AG09309 (cell line): Measurements from ENCODE around the gene PPP1R2C.

Experiments
- DNase-seq: peaks from one replicate; pipeline ENCODE4 v3.0.0-alpha.2; 2010; ENCODE audit warnings: low read depth
- H3K4me3 ChIP-seq: 2 replicates; pipeline ENCODE4 v1.5.1; 2011; ENCODE audit warnings: mild to moderate bottlenecking, low read depth, low read length, moderate library complexity; ENCODE audit not compliant: control insufficient read depth
- TF ChIP-seq, protein P1 (sequence below): IDR thresholded peaks from 2 replicates; pipeline ENCODE4 v1.5.1; 2011; ENCODE audit warnings: mild to moderate bottlenecking, low read depth, low read length, inconsistent platforms; ENCODE audit not compliant: insufficient read depth, control insufficient read depth; ENCODE audit errors: missing control alignments

Gene PPP1R2C

DNA sequence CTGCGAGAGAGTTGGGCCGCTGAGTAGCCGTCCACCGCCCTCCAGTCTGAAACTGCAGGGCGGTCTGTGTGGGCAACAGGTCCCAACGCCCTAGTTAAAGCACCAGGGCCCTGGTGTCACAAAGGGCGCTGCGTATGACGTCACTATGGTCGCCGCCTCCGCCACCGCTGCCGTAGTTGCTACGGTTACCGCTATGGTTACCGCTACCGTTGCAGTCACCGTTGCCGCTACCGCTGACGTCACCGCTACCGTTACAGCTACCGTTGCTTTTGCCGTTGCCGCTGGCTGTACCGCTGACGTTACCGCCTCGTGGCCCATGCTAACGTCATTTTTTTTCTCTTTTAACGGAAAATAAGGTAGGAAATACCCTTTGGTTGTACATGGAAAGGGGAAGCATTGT lies at the start of gene PPP1R2C:
Gene PPP1R2C, minus strand, starts transcription at position 68 of the 400 bp plus-strand sequence. CDS start 84 bp downstream, outside the sequence.
- no peak for DNase-seq
- H3K4me3 ChIP-seq = no peak within 1 kb of the TSS
- TF ChIP-seq, protein P1, sequence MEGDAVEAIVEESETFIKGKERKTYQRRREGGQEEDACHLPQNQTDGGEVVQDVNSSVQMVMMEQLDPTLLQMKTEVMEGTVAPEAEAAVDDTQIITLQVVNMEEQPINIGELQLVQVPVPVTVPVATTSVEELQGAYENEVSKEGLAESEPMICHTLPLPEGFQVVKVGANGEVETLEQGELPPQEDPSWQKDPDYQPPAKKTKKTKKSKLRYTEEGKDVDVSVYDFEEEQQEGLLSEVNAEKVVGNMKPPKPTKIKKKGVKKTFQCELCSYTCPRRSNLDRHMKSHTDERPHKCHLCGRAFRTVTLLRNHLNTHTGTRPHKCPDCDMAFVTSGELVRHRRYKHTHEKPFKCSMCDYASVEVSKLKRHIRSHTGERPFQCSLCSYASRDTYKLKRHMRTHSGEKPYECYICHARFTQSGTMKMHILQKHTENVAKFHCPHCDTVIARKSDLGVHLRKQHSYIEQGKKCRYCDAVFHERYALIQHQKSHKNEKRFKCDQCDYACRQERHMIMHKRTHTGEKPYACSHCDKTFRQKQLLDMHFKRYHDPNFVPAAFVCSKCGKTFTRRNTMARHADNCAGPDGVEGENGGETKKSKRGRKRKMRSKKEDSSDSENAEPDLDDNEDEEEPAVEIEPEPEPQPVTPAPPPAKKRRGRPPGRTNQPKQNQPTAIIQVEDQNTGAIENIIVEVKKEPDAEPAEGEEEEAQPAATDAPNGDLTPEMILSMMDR = no peak

DNA sequence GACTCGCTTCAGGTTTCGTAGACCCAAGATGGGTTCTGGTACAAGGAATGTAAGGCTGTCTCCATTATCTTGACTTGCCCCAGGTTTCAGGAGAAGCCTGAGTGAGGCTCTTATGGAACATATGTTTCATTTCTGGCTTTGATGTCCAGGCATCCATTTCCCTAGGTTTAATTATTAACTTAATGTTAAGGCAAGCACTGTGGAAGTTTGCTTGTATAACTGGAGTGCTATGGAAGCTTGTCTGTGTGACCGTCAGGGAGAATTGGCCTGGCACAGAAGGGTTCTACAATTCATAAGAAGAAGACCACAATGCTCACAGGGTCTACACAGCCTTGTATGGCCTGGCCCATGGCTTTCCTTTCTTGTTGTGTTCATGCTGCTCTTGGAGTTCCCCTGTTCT lies 47.2 kb upstream of the PPP1R2C start:
- H3K4me3 ChIP-seq = no peak overlapping the region
- no peak for DNase-seq
- TF ChIP-seq, protein P1 = no peak

DNA sequence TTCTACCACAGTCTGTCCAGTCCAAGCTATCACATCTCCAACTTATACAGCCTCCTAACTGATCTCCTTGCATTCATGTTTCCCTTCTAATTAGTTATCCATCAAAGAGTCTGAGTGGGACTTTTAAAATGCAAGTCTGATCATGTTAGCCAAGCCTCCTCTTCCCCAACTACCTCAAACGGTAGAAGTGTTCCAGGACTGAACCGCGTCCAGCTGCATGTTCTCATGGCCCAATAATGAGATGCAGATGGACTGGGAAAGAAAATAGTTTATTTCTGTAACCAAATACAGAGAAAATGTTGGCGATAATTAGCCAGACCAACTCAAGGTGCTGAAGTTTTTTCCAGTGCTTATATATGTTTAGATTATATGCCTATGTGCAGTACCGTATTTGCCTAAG lies 46.6 kb upstream of the PPP1R2C start:
- no peak for DNase-seq
- TF ChIP-seq, protein P1 = no peak

GRCh38 chrX:42823443-42823842 lies 45.5 kb upstream of the PPP1R2C start:
- TF ChIP-seq, protein P1 = no peak
- no peak overlapping the region for H3K4me3 ChIP-seq
- no peak for DNase-seq

More for the DNA sequence above, 46.6 kb upstream of the PPP1R2C start:
- no peak overlapping the region for H3K4me3 ChIP-seq

DNA sequence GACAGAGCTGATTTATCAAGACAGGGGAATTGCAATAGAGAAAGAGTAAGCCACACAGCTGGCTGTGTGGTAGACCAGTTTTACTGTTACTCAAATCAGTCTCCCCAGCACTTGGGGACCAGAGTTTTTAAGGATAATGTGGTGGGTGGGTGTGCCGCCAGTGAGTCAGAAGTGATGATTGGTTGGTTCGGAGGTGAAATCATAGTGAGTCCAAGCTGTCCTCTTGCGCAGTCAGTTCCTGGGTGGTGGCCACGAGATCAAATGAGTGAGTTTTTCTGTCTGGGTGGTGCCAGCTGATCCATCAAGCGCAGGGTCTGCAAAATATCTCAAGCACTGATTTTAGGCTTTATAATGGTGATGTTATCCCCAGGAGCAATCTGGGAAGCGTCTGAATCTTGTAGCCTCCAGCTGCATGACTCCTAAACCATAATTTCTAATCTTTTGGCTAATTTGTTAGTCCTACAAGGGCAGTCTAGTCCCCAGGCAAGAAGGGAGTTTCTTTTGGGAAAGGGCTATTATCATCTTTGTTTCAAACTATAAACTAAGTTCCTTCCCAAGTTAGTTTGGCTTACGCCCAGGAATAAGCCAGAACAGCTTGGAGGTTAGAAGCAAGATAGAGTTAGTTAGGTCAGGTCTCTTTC lies 44.0 kb upstream of the PPP1R2C start:
- DNase-seq = no peak
- TF ChIP-seq, protein P1 = no peak
- H3K4me3 ChIP-seq = no peak overlapping the region

DNA sequence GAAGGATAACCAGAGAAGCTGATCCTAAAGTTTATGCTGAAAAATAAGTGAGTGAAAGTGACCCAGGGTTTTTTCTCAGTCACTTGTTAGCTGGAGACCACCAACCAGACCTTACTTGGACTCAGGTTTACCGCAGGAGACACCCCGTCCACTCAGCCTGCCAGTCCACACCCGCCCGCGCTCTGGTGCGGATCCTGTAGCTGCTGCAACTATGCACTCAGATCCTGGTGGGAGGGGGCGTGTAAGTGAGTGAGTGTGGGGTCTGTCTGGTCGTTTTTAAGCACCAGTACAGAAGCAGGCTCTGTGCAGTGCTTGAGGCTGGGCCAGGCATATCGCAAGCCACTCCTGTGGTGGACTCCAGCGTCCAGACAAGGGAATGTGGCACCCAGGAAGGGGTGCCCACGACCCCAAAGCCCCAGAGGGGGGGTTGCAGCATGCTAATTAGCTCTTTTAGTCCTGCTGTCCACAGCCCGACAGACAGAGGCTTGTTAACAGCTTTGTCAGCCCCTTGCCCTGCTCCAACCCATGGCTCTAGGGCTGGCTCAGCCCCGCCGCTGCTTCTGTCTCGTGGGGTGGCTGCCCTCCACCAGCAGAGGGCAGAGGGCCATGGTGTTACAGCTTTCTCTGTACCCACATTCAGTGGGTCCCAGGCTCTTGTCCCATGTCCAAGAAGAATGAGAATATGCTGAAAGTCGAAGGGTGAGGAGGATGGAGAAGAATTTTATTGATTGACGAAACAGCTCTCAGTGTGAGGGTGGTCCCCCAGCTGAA lies 40.4 kb upstream of the PPP1R2C start:
- no peak overlapping the region for H3K4me3 ChIP-seq
- TF ChIP-seq, protein P1 = no peak
- DNase-seq = no peak
